DMS153 treated with DMSO at 0.1 percent for 48 hours (cell line): Measurements from ENCODE around the gene DNAJC4.

Experiments
- DNase-seq: peaks from one replicate; lab custom pipeline; 2025; ENCODE audit not compliant: unreplicated experiment; lab: John Stamatoyannopoulos, UW

The DNAJC4 gene

GRCh38 chr11:64256300-64256699, 26.0 kb downstream of the DNAJC4 start:
- DNase-seq = no peak

- no peak for DNase-seq
Observed at GRCh38 chr11:64258356-64258755, 28.0 kb downstream of the DNAJC4 start.

GRCh38 chr11:64258946-64259532, 28.7 kb downstream of the DNAJC4 start:
- DNase-seq = no peak

GRCh38 chr11:64259533-64260067, 29.3 kb downstream of the DNAJC4 start:
- DNase-seq = no peak

- no peak for DNase-seq
Observed at GRCh38 chr11:64260147-64260708, 29.9 kb downstream of the DNAJC4 start.

- no peak for DNase-seq
Observed at GRCh38 chr11:64261556-64262080, 31.3 kb downstream of the DNAJC4 start.

GRCh38 chr11:64262271-64263002, 32.1 kb downstream of the DNAJC4 start:
- DNase-seq = no peak

GRCh38 chr11:64263021-64263946, 32.9 kb downstream of the DNAJC4 start:
- no peak for DNase-seq

- no peak for DNase-seq
Observed at GRCh38 chr11:64263947-64264317, 33.6 kb downstream of the DNAJC4 start.

- DNase-seq = no peak
Observed at GRCh38 chr11:64264371-64264852, 34.1 kb downstream of the DNAJC4 start.

- DNase-seq = no peak
Observed at GRCh38 chr11:64265176-64266160, 35.1 kb downstream of the DNAJC4 start.

- DNase-seq = no peak
Observed at GRCh38 chr11:64266339-64266738, 36.0 kb downstream of the DNAJC4 start.

- DNase-seq = no peak
Observed at GRCh38 chr11:64267207-64267945, 37.0 kb downstream of the DNAJC4 start.

GRCh38 chr11:64268025-64268892, 37.9 kb downstream of the DNAJC4 start:
- DNase-seq = peak; percentile 8

- DNase-seq = no peak
Observed at GRCh38 chr11:64268893-64269539, 38.7 kb downstream of the DNAJC4 start.

GRCh38 chr11:64269540-64270220, 39.3 kb downstream of the DNAJC4 start:
- peak; percentile 98 for DNase-seq
